ENCODE results near the gene WWOX.
A peak's percentile ranks its signal among the peaks of the same experiment; 100 is the strongest.

Gene WWOX

GRCh38 chr16:78788696-78789095 is 689.2 kb downstream of the WWOX start:
- DNase-seq = no peak

- no peak for DNase-seq
Observed at GRCh38 chr16:78789561-78789960, 690.1 kb downstream of the WWOX start.

- DNase-seq = peak in 1 of 2 experiments; percentile 46
Observed at GRCh38 chr16:78791011-78791410, 691.6 kb downstream of the WWOX start.

DNA sequence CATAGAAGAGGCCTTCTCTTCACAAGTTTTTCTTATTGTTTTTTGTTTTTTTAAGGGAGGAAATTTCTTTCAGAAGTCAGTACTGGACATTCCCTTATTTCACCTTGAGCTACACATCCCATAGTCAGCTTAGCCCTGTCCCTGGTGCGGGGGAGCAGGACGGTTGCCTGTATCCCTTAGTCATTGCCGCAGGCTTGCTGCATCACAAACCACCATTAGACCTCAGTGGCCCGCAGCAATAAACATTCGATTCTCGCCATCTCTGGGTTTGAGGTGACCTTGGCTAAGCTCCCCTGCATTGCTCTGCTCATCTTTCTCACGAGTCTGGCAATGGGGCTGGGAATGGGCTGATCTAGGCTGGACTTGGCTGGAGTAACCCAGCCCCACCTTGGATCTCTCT is 692.5 kb downstream of the WWOX start:
- no peak for DNase-seq

DNA sequence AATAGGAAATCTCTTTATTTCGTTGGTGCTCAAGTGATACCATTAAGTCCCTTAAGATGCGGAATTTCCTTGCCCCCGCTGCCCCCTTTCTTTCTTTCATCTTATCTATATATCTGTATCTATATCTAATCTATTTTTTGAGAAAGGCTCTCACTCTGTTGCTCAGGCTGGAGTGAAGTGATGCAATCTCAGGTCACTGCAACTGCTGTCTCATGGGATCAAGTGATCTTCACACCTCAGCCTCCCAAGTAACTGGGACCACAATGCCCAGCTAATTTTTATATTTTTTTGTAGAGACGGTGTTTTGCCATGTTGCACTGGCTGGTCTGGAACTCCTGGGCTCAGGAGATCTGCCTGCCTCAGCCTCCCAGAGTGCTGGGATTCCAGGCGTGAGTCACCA is 693.5 kb downstream of the WWOX start:
- no peak for DNase-seq

DNA sequence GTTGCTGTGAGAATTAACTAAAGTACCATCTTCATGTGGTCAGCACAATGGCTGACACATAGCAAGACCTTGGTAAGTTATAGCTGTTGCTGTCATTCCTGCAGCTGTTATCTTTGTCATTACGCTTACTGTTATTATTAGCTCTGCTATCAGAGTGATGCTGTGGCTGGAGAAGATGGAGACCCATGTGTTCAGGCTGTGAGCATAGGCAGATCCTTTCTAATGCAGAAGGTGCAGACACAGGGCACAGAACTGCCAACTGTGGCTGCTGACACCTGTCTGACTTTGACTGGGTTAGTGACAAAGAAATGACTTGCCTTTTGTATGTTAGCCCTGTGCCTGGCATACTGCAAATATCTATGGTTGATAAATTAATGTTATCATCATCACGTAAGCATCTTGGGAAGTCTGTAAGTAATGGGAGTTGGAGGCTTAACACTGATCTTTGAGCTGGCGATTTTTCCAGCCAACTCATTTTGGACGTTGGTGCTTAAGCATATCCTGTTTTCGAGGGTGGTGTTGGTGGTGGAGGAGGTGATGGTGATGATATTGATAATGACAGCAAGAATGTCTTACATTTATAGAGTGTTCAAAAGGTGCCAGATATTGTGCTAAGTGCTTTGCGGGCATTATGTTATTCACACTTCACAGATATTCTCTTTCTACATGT is 695.3 kb downstream of the WWOX start:
- peak in 1 of 2 experiments; percentile 25 for DNase-seq

- no peak for DNase-seq
Observed at GRCh38 chr16:78795433-78795832, 696.0 kb downstream of the WWOX start.

GRCh38 chr16:78796221-78796866 is 696.9 kb downstream of the WWOX start:
- DNase-seq = peak in 1 of 2 experiments; percentile 48

DNA sequence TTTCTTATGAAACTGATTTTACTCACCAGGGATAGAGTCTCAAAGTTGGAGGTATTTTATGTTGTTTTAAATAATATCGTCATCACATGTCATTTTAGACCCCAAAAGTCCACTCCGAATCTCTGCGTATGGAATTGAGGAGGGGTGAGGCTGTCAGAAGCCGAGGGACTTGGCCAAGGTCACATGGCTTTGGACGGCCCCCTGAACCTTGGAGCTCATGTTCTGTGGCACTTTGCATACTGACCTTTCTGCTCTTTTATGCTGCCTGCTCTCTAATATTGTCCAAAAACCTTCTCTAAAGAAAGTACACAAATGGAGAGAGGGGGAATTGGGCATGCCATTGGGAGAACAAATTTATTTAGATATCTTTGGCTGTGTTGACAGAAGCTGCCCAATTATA is 700.0 kb downstream of the WWOX start:
- no peak for DNase-seq

DNA sequence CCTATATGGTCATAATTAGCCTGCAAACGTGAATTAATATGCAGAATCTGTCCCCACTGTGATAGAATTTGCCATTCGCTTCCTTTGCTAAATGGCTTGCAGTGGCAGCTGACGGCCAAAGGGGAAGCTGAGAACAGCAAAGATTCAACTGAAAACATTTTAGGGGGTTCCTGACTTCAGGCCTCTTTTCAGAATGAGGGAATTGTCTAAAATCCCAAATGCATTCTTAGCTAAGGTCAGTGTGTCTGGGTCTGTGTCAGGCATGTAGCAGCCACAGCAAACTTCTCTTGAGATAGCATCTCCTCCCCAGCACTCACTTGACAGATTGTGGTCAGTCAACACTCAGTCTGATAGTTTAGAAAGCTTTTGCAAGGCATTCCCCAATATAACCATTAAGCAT is 701.1 kb downstream of the WWOX start:
- DNase-seq = no peak

DNA sequence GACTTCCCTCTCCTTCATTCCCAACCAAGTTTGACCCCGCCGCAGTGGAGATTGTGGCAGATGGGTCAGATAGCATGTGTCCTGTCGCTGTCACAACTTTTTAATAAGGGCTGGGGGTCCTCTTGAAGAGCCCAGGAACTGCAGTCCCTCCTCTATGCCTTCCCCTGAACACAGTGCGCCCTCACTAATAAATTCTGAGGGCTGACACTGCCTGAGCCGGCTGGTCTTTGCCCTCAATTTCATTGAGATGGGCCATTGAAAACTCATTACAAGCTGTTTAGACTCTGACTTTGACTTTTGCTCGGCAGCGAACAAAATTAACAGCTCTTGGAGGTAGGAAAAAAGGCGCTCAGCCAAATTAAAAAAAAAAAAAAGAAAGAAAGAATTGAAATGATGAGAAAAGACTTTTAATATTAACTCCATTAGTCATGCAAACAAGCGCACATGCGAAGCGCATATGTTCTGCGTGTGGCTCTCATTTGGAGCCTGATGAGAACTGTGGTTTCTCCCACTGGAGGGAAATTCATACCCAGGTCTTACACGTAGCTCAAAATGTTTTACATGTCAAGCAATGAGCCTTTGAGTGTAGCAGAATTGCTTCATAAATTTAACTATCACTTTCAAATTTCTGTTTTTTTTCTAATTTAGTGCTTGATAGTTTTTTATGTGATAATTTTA is 704.7 kb downstream of the WWOX start:
- no peak for DNase-seq

- no peak for DNase-seq
Observed at GRCh38 chr16:78805556-78805955, 706.1 kb downstream of the WWOX start.

- no peak for DNase-seq
Observed at GRCh38 chr16:78811247-78811646, 711.8 kb downstream of the WWOX start.

- DNase-seq = no peak
Observed at GRCh38 chr16:78812582-78812981, 713.1 kb downstream of the WWOX start.

DNA sequence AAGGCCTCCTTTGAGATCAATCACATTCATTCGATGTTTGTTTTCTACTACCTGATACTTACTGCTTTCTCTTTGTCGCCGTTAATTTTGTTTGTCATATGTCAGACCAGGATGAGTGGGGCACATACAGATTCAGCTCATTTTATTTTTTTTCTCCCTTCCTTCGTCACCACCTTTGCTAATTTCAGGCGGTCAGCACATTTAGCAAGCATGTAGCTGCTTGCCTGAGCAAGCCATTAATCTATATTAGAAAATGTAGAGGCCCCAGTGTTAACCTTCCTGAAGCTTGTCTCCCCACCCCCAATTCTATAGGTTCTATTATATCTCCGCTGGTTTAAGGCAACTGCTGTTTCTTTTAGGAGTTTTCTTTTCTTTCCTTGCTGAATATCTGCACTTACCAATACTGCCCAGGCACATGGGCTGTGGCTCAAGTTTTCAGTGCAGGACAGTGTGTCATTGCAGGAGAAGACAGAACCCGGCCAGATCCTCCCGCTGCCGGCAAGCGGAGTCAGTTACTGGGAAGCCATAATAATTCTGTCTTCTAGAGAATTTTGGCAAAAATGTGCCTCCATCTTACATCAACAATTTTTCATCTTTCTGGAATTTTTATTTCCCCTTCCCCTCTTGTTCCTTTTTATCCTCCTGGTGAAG is 714.3 kb downstream of the WWOX start:
- no peak for DNase-seq

GRCh38 chr16:78815713-78816112 is 716.3 kb downstream of the WWOX start:
- no peak for DNase-seq

DNA sequence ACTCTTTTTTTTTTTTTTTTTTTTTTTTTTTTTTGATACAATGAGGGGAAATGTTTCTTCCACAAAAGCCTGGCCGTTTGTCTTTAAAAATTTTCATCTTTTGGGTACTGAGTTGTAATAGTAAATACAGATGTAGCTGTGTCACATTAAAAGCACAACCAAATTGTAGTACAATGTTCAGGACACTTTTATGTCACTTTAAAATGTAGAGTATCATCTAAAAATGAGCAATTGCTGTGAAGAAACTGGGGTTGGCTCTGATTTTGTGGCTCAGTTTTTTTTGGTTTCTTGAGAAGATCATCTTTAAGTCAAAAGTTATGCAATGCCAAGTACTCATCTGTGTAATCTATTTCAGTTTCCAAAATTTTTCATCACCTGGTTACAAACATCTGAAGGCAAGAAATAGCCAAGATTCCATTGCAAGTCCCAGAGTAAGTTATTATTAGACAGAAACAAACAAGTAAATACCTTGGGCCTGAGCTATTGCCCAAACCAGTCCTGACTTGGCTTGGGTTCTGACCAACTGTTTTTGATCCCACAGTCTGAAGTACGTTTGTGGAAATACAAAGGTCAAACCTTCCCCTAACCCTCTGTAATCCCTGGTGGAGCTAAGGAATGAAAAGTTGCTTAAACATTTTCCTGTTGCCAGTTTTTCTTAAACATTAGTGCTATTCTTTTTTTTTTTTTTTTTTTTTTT is 717.2 kb downstream of the WWOX start:
- no peak for DNase-seq

DNA sequence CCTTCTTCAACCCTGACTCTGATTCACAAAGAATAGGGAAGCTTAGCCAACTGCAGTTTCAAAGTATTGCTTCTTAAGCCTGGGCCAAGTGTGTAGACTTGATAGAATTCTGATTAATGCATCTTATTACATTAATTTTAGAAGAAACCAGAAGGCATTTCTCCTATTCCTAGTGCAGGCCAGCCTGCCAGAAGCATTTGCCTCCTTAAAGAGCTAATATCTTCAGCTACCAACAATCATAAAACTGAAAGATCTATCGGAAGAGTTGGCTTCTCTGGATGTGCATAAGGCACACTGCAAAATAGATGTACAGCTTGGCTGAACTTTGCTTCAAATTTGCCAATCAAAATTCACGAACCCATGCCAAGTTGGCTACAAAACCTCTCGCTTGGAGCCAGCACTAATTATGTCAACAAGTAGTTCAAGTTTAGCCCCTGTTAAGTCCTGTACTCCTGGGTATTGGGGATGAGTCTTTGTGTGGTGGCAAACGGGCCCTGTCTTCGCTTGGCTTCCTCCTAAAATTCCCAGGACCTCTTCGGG is 717.8 kb downstream of the WWOX start:
- DNase-seq = no peak

DNA sequence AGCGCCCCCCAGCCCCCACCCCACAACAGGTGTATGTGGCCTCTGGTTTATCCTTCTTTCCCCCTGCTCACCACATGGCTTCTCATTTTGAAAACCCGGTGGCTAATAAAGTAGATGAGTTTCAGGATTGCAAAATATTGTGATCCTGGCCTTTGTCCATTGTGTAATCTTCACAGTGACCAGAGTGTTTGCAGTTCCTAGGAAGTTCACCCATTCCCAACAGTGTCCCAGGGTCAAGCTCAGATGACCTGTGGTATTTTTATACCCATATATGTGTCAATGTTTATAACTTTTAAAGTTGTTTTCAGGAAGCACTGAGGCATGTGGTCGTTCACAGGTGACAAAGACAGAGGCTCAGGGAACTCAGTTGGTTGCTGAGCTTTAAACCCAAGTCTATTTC is 721.9 kb downstream of the WWOX start:
- no peak for DNase-seq

- DNase-seq = no peak
Observed at GRCh38 chr16:78822509-78822908, 723.1 kb downstream of the WWOX start.

- DNase-seq = no peak
Observed at GRCh38 chr16:78823027-78823426, 723.6 kb downstream of the WWOX start.

GRCh38 chr16:78829280-78829679 is 729.8 kb downstream of the WWOX start:
- DNase-seq = no peak

DNA sequence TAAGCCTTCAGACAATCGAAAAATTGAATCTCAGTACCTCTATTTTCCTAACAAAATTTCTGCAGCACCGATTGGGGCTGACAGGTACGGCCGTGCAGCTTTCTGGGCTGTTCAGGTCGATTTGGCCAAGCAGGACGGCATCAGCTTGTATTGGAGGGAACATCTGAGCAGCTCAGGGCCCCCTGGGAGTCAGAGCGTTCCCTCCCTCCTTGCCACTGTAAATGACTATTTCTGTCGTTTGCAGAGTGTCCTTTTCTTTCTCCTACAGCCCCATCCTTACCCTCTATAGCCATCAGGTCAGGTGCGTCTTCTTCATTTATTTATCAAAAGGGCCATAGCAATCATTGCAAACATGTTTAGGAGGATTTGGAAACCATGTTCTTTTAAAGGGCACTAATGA is 731.1 kb downstream of the WWOX start:
- DNase-seq = no peak
